PFSK-1 (cell line): ENCODE measurements around the gene PDGFD.

Experiments
- POLR2AphosphoS5 ChIP-seq: IDR thresholded peaks from 2 replicates; pipeline ENCODE4 v1.6.1; 2012; ENCODE audit warnings: low read depth, mild to moderate bottlenecking, control low read depth, low read length, moderate library complexity
- TAF1 ChIP-seq: IDR thresholded peaks from 2 replicates; pipeline ENCODE4 v1.6.1; 2012; ENCODE audit warnings: low read length, control low read depth, borderline replicate concordance; ENCODE audit not compliant: insufficient read depth

GRCh38 chr11:103970701-103971249, 193.2 kb downstream of the PDGFD start:
- TF ChIP-seq POLR2AphosphoS5 (no peak), TAF1 (no peak)
